Right atrium auricular region (tissue), 2 donors: ENCODE measurements around the gene LNPK. TPM values are rescaled to one million over a fixed set of nuclear protein-coding genes. Genes with fewer than 3 reads are reported as not detected.

Experiments
- DNase-seq: peaks from one replicate; pipeline ENCODE4 v3.0.0-alpha.2; 2019; ENCODE audit warnings: low spot score
- H3K27ac ChIP-seq, 2 donors: fragments of 200-600 bp; sonication (generic); 1 replicate in 1 of 2; 2 replicates in 1 of 2; pipeline ENCODE4 v1.5.1; 2016 to 2019
- H3K27me3 ChIP-seq, 2 donors: fragments of 200-600 bp; sonication (generic); one replicate each; pipeline versions ENCODE4 v1.5.1 to v1.6.0; 2017 to 2019
- H3K36me3 ChIP-seq: fragments of 200-600 bp; sonication (generic); one replicate; pipeline ENCODE4 v1.5.1; 2016
- H3K4me1 ChIP-seq, 2 donors: fragments of 200-600 bp; sonication (generic); one replicate each; pipeline versions ENCODE4 v1.5.1 to v1.6.0; 2017 to 2019
- H3K4me3 ChIP-seq, 2 donors: fragments of 200-600 bp; sonication (generic); 1 replicate in 1 of 2; 2 replicates in 1 of 2; pipeline ENCODE4 v1.5.1; 2017 to 2019; ENCODE audit warnings: mild to moderate bottlenecking in 1 of 2, moderate library complexity in 1 of 2
- H3K9me3 ChIP-seq, 2 donors: fragments of 200-600 bp; sonication (generic); one replicate each; pipeline ENCODE4 v1.5.1; 2019
- total RNA-seq, 2 donors: library from RNA; depleted of rRNA; stranded (reverse); fragments of >200 nt; gene quantifications; one replicate each; pipeline ENCODE4 v1.1.0, GENCODE V29; 2016
- TF ChIP-seq, protein P1 (sequence below), 2 donors: fragments of 200-600 bp; sonication (generic); IDR thresholded peaks; one replicate each; pipeline ENCODE4 v1.5.1; 2019; ENCODE audit warnings: antibody characterized with exemption in 2 of 2

LNPK gene
- total RNA-seq, 2 donors from 2014 or later: 12.8 to 14.8 TPM

GRCh38 chr2:175935289-175936181 lies 66.5 kb downstream of the LNPK start:
- H3K9me3 ChIP-seq: no peaks in the 10 kb centered on the region
- H3K27me3 ChIP-seq: no peaks in the 10 kb centered on the region
- TF ChIP-seq, protein P1, sequence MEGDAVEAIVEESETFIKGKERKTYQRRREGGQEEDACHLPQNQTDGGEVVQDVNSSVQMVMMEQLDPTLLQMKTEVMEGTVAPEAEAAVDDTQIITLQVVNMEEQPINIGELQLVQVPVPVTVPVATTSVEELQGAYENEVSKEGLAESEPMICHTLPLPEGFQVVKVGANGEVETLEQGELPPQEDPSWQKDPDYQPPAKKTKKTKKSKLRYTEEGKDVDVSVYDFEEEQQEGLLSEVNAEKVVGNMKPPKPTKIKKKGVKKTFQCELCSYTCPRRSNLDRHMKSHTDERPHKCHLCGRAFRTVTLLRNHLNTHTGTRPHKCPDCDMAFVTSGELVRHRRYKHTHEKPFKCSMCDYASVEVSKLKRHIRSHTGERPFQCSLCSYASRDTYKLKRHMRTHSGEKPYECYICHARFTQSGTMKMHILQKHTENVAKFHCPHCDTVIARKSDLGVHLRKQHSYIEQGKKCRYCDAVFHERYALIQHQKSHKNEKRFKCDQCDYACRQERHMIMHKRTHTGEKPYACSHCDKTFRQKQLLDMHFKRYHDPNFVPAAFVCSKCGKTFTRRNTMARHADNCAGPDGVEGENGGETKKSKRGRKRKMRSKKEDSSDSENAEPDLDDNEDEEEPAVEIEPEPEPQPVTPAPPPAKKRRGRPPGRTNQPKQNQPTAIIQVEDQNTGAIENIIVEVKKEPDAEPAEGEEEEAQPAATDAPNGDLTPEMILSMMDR (IDR thresholded peaks at IDR 0.05): no peak
- no peaks in the 10 kb centered on the region for H3K4me1 ChIP-seq
- no peak for DNase-seq
- no peak overlapping the region for H3K4me3 ChIP-seq
- H3K27ac ChIP-seq: no peak overlapping the region
- H3K36me3 ChIP-seq: peaks cover 12% of the 10 kb centered on the region

- H3K27ac ChIP-seq: no peak overlapping the region
- no peak for DNase-seq
- H3K4me1 ChIP-seq: no peaks in the 10 kb centered on the region
- H3K4me3 ChIP-seq: no peak overlapping the region
- H3K27me3 ChIP-seq: no peaks in the 10 kb centered on the region
- TF ChIP-seq, protein P1 (IDR thresholded peaks at IDR 0.05): no peak
- peaks cover 12% of the 10 kb centered on the region for H3K36me3 ChIP-seq
- H3K9me3 ChIP-seq: no peaks in the 10 kb centered on the region
Measured at GRCh38 chr2:175932675-175933074, 69.4 kb downstream of the LNPK start.

DNA sequence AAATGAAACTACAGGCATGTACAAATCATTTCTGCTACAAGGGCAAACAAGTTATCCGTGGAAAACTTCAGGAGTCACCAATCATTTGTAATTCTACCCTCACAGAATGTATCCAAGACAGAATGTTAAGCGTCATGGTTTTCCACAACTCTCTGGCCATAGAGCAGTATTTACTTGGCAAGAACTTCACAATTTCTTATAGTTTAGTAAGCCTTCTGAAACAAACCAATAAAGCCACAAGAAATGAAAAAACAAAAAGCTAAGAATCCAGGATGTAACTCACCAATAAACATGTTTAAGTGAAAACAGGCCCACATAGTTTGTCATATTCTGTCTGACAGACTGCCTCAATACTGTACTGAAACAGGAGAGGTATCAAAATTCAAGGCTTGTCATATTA lies 70.3 kb downstream of the LNPK start:
- no peak overlapping the region for H3K4me3 ChIP-seq
- no peaks in the 10 kb centered on the region for H3K27me3 ChIP-seq
- TF ChIP-seq, protein P1 (IDR thresholded peaks at IDR 0.05): no peak
- H3K27ac ChIP-seq: no peak overlapping the region
- no peaks in the 10 kb centered on the region for H3K9me3 ChIP-seq
- DNase-seq: no peak
- H3K36me3 ChIP-seq: peaks cover 12% of the 10 kb centered on the region
- H3K4me1 ChIP-seq: no peaks in the 10 kb centered on the region

DNA sequence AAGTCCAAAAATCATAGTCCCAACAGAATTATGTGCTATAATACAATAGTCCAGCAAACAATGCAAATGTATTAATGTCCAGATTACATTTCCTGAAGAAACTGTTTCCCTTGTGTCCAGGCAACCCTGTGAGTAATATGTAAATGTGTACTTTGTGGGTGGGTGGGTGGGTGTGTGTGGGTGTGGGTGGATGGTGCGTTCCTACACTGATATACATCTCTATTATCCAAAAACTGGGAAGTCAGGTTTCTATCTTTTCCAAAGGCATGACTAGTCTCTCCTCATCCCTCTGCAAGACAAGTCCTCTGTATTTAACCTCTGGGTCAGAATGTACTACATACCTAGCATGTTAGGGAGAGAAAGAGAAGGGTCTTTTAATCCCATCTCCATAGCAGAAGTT lies 71.6 kb downstream of the LNPK start:
- H3K27me3 ChIP-seq: no peaks in the 10 kb centered on the region
- TF ChIP-seq, protein P1 (IDR thresholded peaks at IDR 0.05): no peak
- no peaks in the 10 kb centered on the region for H3K9me3 ChIP-seq
- H3K27ac ChIP-seq: no peak overlapping the region
- no peaks in the 10 kb centered on the region for H3K4me1 ChIP-seq
- DNase-seq: no peak
- H3K36me3 ChIP-seq: peaks cover 14% of the 10 kb centered on the region
- H3K4me3 ChIP-seq: no peak overlapping the region

DNA sequence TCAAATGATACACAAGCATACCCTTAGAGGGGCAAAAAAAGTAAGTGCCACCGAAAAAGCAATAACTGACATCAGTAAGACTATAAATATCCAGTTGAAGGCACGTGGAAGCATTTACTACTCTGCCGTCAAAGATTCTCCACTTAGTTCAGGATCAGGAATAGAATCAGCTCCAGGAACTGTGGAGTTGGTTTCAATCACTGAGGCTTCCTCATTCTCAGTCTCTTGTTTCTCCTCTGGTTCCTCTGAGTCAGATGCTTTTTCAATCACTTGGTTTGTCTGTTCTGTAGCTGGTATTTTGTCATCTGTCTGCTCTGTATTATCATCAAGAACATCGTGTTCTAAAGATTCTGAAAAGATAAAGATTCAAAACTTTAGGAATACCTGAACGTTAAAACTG lies 72.2 kb downstream of the LNPK start:
- no peak overlapping the region for H3K4me3 ChIP-seq
- H3K36me3 ChIP-seq: peaks cover 8% of the 10 kb centered on the region
- H3K27me3 ChIP-seq: no peaks in the 10 kb centered on the region
- TF ChIP-seq, protein P1 (IDR thresholded peaks at IDR 0.05): no peak
- H3K4me1 ChIP-seq: no peaks in the 10 kb centered on the region
- H3K27ac ChIP-seq: no peak overlapping the region
- no peaks in the 10 kb centered on the region for H3K9me3 ChIP-seq
- no peak for DNase-seq
